HepG2 (cell line): ENCODE results near the gene NOTUM. TPM values are rescaled to one million over a fixed set of nuclear protein-coding genes. Genes with fewer than 3 reads are reported as not detected.
A peak's percentile ranks its signal among the peaks of the same experiment; 100 is the strongest.

Source experiments
- BCL3 ChIP-seq: sonication (generic); formaldehyde crosslinking; IDR thresholded peaks from 2 replicates; pipeline ENCODE4 v1.5.1; 2020; ENCODE audit warnings: mild to moderate bottlenecking, missing genetic modification reagents, moderate library complexity
- DZIP1 ChIP-seq: sonication (generic); formaldehyde crosslinking; IDR thresholded peaks from 2 replicates; pipeline ENCODE4 v1.5.0; 2020; ENCODE audit warnings: mild to moderate bottlenecking, missing genetic modification reagents
- GTF2F1 ChIP-seq: fragments of 150-350 bp; IDR thresholded peaks from 2 replicates; pipeline ENCODE4 v1.6.1; 2014; ENCODE audit warnings: low read length
- HBP1 ChIP-seq: IDR thresholded peaks from 2 replicates; pipeline ENCODE4 v1.6.1; 2016; ENCODE audit warnings: low read depth, control low read depth
- HHEX ChIP-seq: IDR thresholded peaks from 2 replicates; pipeline ENCODE4 v1.6.1; 2016; ENCODE audit warnings: control low read depth
- HMG20B ChIP-seq: conservative IDR thresholded peaks from 2 replicates; pipeline ENCODE4 v1.6.1; 2016; ENCODE audit warnings: missing genetic modification reagents, missing compliant biosample characterization
- HMGA1 ChIP-seq: sonication (generic); formaldehyde crosslinking; conservative IDR thresholded peaks from 2 replicates; pipeline ENCODE4 v1.4.0; 2020; ENCODE audit warnings: missing genetic modification reagents
- IRF1 ChIP-seq: sonication (generic); formaldehyde crosslinking; IDR thresholded peaks from 2 replicates; pipeline ENCODE4 v1.4.0; 2020; ENCODE audit warnings: low read depth, mild to moderate bottlenecking, missing genetic modification reagents
- JDP2 ChIP-seq: sonication (generic); formaldehyde crosslinking; IDR thresholded peaks from 2 replicates; pipeline ENCODE4 v1.8.1; 2022; ENCODE audit warnings: missing genetic modification reagents, borderline replicate concordance
- KLF12 ChIP-seq: sonication (generic); formaldehyde crosslinking; IDR thresholded peaks from 2 replicates; pipeline ENCODE4 v1.4.0; 2020; ENCODE audit warnings: missing genetic modification reagents, borderline replicate concordance
- NFKBIZ ChIP-seq: IDR thresholded peaks from 2 replicates; pipeline ENCODE4 v1.6.1; 2018; ENCODE audit warnings: missing genetic modification reagents, missing compliant biosample characterization
- NR3C1 ChIP-seq: sonication (generic); formaldehyde crosslinking; IDR thresholded peaks from 2 replicates; pipeline ENCODE4 v1.4.0; 2020; ENCODE audit warnings: missing genetic modification reagents
- PPARG ChIP-seq: conservative IDR thresholded peaks from 2 replicates; pipeline ENCODE4 v1.6.1; 2016; ENCODE audit warnings: missing biosample characterization, missing genetic modification reagents
- PRPF4 ChIP-seq: fragments of 200-400 bp; formaldehyde crosslinking; IDR thresholded peaks from 2 replicates; pipeline ENCODE4 v1.6.1; 2016; ENCODE audit warnings: low read length, low read depth; ENCODE audit not compliant: poor library complexity, severe bottlenecking
- RAD21 ChIP-seq: fragments of 450-650 bp; formaldehyde crosslinking; IDR thresholded peaks from 2 replicates; pipeline ENCODE4 v1.5.0; 2020; ENCODE audit warnings: mild to moderate bottlenecking
- RFX1 ChIP-seq: fragments of 450-650 bp; IDR thresholded peaks from 2 replicates; pipeline ENCODE4 v1.6.1; 2017
- XRCC5 ChIP-seq: fragments of 200-400 bp; formaldehyde crosslinking; optimal IDR thresholded peaks from 2 replicates; pipeline ENCODE3; 2017; ENCODE audit warnings: mild to moderate bottlenecking, low read length
- ZBTB1 ChIP-seq: sonication (generic); formaldehyde crosslinking; IDR thresholded peaks from 2 replicates; pipeline ENCODE4 v1.4.0; 2020; ENCODE audit warnings: missing genetic modification reagents, borderline replicate concordance
- ZNF136 ChIP-seq: sonication (generic); formaldehyde crosslinking; IDR thresholded peaks from 2 replicates; pipeline ENCODE4 v1.8.1; 2022; ENCODE audit warnings: low read depth, mild to moderate bottlenecking, moderate library complexity, missing genetic modification reagents
- ZNF343 ChIP-seq: sonication (generic); formaldehyde crosslinking; IDR thresholded peaks from 2 replicates; pipeline ENCODE4 v1.4.0; 2020; ENCODE audit warnings: mild to moderate bottlenecking, missing genetic modification reagents
- ZNF431 ChIP-seq: sonication (generic); formaldehyde crosslinking; IDR thresholded peaks from 2 replicates; pipeline ENCODE4 v1.9.0; 2022; ENCODE audit warnings: missing genetic modification reagents, low read depth, mild to moderate bottlenecking, borderline replicate concordance
- ZNF556 ChIP-seq: sonication (generic); formaldehyde crosslinking; IDR thresholded peaks from 2 replicates; pipeline ENCODE4 v1.4.0; 2020; ENCODE audit warnings: mild to moderate bottlenecking, missing genetic modification reagents, borderline replicate concordance
- ZNF629 ChIP-seq: sonication (generic); formaldehyde crosslinking; conservative IDR thresholded peaks from 2 replicates; pipeline ENCODE4 v1.5.0; 2020; ENCODE audit warnings: missing genetic modification reagents
- ZNF879 ChIP-seq: sonication (generic); formaldehyde crosslinking; IDR thresholded peaks from 2 replicates; pipeline ENCODE4 v1.8.1; 2023; ENCODE audit warnings: missing genetic modification reagents
- ZSCAN25 ChIP-seq: sonication (generic); formaldehyde crosslinking; IDR thresholded peaks from 2 replicates; pipeline ENCODE4 v1.8.0; 2022; ENCODE audit warnings: mild to moderate bottlenecking, missing genetic modification reagents
- polyA plus RNA-seq, 8 experiments: library from polyadenylated mRNA; depleted of rRNA in 3 of 8; stranded (reverse) in 7 of 8; unstranded in 1 of 8; fragments of >200 nt; fragmentation: Illumina TruSeq in 4 of 8; extraction: Trizol in 4 of 8; gene quantifications; 2 replicates each; pipeline versions ENCODE4 v1.2.1 to v1.2.3, GENCODE V29; 2011 to 2016; ENCODE audit warnings: low read depth in 4 of 8, missing spikeins in 1 of 8, mixed read lengths in 1 of 8; ENCODE audit not compliant: insufficient read depth in 1 of 8
- total RNA-seq, 5 experiments: library from RNA; depleted of rRNA; stranded (reverse); fragments of >200 nt; fragmentation: Illumina TruSeq; extraction: Trizol; gene quantifications; 2 replicates each; pipeline ENCODE4 v1.2.3, GENCODE V29; 2016; ENCODE audit warnings: low read depth in 1 of 5

Gene NOTUM
- total and polyA plus RNA-seq, 2 of the 13 experiments (the other 11 are each of a cell fraction or from before 2014, with no cell fraction given) = 150 to 160 TPM

GRCh38 chr17:81977211-81977808 lies 16.3 kb upstream of the NOTUM start, which contains the start of gene ASPSCR1 (continued):
- no peak for TF ChIP-seq DZIP1 (CRISPR knock-in tag)
- TF ChIP-seq BCL3 = peak; percentile 68; the same call in 1 of the 2 replicates
- peak; percentile 21 for TF ChIP-seq XRCC5
- peak; percentile 85; the same call in 1 of the 2 replicates for TF ChIP-seq HBP1 (CRISPR knock-in tag)
- TF ChIP-seq ZNF879 (CRISPR knock-in tag) = no peak
- peak; percentile 80 for TF ChIP-seq PRPF4
- TF ChIP-seq HMGA1 = no peak
- TF ChIP-seq ZSCAN25 (CRISPR knock-in tag) = no peak
- TF ChIP-seq KLF12 (CRISPR knock-in tag) = peak; percentile 95
- peak; percentile 68; the same call in 1 of the 2 replicates for TF ChIP-seq ZNF431
- no peak; the same call in 1 of the 2 replicates for TF ChIP-seq PPARG (CRISPR knock-in tag)
- TF ChIP-seq ZNF556 = no peak
- TF ChIP-seq ZNF136 (CRISPR knock-in tag) = no peak
- TF ChIP-seq ZNF343 (CRISPR knock-in tag) = peak; percentile 100
- TF ChIP-seq RAD21 (CRISPR knock-in tag) = peak; percentile 81
- no peak for TF ChIP-seq NR3C1 (CRISPR knock-in tag)
- TF ChIP-seq NFKBIZ (CRISPR knock-in tag) = peak; percentile 74; the same call in 1 of the 2 replicates
- TF ChIP-seq ZNF629 (CRISPR knock-in tag) = no peak
- TF ChIP-seq ZBTB1 (CRISPR knock-in tag) = no peak
- no peak for TF ChIP-seq HHEX (CRISPR knock-in tag)
- TF ChIP-seq GTF2F1 = peak; percentile 80; the same call in 1 of the 2 replicates
- no peak for TF ChIP-seq HMG20B (CRISPR knock-in tag)
- no peak for TF ChIP-seq IRF1 (CRISPR knock-in tag)
- TF ChIP-seq RFX1 = no peak
- no peak; the same call in 1 of the 2 replicates for TF ChIP-seq JDP2 (CRISPR knock-in tag)
